ENCODE measurements around the gene MTO1. TPM values are rescaled to one million over a fixed set of nuclear protein-coding genes. Genes with fewer than 3 reads are reported as not detected.
"Not testable (repeated sequence)": the region's sequence is repeated elsewhere in the genome, so short reads cannot be mapped to it uniquely, and the experiment has no call there.

Gene MTO1
- total RNA-seq, 3 donors from 2014 or later, result 30.4 to 35.8 (median 35.1) TPM

DNA sequence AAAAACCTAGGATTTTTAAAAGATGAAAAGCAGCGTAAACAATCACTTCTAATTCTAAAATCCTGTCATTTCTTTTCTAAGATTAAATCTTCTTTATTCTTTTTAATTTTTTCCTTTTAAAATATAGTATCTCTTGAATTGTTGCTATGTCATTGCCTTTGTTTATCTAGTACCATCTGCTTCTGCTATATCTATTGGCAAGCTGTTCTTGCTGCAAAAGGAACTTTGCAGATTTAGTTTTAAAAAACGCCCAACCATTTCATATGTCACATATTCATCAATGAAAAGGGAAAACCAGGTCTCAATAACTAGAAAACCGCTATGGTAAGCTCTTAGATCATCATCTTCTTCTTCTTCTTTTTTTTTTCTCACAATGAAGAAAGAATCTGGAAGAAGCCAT is 70.8 kb downstream of the MTO1 start:
- Mint-ChIP-seq H3K36me3 (ENCODE audit: insufficient read depth) (no peaks in the 10 kb centered on the region), H3K9me3 (no peaks in the 10 kb centered on the region), H3K4me3 (no peak overlapping the region), H3K4me1 (ENCODE audit: low read depth) (no peaks in the 10 kb centered on the region), H3K27me3 (ENCODE audit: low read depth) (no peaks in the 10 kb centered on the region)
- ATAC-seq (no peak), DNase-seq (no peak)

DNA sequence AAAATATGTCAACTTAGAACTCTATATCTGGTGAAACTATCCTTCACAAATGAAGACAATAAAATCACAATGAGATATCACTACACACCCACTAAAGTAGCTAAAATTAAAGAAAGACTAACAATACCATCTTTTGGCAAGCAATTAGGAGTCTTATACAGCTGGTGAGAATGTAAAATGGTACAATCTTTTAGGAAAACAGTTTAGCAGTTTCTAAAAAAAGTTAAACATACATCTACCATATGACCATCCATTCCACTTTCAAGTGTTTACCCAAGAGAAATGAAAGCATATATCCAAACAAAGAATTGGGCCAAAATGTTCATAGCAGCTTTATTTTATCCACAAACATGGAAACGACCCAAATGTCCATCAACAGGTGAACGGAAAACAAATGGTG is 73.1 kb downstream of the MTO1 start:
- no peak for DNase-seq
- Mint-ChIP-seq H3K27me3 (ENCODE audit: low read depth) (no peaks in the 10 kb centered on the region), H3K4me1 (ENCODE audit: low read depth) (no peaks in the 10 kb centered on the region), H3K9me3 (no peaks in the 10 kb centered on the region), H3K36me3 (ENCODE audit: insufficient read depth) (no peaks in the 10 kb centered on the region), H3K4me3 (no peak overlapping the region)
- no peak for ATAC-seq

DNA sequence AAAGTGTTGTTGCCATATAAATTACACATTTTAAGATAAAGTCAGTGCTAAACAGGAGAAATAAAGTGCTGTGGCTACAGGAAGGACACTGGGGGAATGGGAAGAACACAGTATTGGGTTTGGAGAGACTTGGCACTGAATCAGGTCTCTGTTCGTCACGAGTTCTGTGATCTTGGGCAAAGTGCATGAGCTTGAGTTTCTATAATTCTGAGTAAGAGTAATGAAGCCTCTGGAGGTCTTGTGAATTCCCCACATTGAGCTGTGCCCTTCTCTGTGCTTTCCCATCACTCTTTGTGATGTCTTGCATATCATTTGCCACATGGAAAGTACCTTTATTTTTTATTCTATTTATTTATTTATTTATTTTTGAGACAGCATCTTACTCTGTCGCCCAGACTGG is 76.1 kb downstream of the MTO1 start:
- Mint-ChIP-seq H3K27me3 (ENCODE audit: low read depth) (no peaks in the 10 kb centered on the region), H3K4me1 (ENCODE audit: low read depth) (no peaks in the 10 kb centered on the region), H3K36me3 (ENCODE audit: insufficient read depth) (no peaks in the 10 kb centered on the region), H3K4me3 (no peak overlapping the region), H3K9me3 (no peaks in the 10 kb centered on the region)
- ATAC-seq (no peak), DNase-seq (no peak)

DNA sequence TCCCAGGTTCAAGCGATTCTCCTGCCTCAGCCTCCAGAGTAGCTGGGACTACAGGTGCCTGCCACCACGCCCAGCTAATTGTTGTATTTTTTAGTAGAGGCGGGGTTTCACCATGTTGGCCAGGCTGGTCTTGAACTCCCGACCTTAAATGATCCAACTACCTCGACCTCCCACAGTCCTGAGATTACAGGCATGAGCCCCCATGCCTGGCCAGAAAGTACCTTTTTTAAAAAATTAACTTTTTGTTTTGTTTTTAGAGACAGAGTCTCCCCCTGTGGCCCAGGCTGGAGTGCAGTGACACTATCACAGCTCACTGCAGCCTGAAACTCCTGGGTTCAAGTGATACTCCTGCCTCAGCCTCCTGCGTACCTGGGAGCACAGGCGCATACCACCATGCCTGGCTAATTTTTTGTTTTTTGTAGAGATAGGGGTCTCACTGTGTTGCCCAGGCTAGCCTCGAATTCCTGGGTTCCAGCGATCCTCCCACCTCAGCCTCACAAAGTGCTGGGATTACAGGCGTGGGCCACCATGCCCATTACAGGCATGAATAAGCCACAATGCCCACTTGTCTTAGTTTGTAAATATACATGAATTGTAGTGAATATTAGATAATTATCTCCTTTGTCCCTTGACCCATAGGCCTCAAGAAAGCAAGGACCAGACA is 76.7 kb downstream of the MTO1 start:
- Mint-ChIP-seq H3K27me3 (ENCODE audit: low read depth) (no peaks in the 10 kb centered on the region), H3K4me3 (no peak overlapping the region), H3K9me3 (no peaks in the 10 kb centered on the region), H3K36me3 (ENCODE audit: insufficient read depth) (no peaks in the 10 kb centered on the region), H3K4me1 (ENCODE audit: low read depth) (no peaks in the 10 kb centered on the region)
- no peak for ATAC-seq
- no peak for DNase-seq

DNA sequence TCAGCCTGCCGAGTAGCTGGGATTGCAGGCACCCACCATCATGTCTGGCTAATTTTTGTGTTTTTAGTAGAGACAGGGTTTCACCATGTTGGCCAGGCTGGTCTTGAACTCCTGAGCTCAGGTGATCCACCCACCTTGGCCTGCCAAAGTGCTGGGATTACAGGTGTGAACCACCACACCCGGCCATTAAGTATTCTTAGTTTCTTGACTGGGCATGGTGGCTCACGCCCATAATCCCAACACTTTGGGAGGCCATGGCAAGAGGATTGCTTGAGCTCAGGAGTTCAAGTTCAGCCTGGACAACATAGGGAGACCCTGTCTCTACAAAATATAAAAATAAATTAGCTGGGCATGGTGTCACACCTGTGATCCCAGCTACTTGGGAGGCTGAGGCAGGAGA is 80.9 kb downstream of the MTO1 start:
- H3K4me1 Mint-ChIP-seq (ENCODE audit: low read depth); H3K4me3 Mint-ChIP-seq; ATAC-seq; H3K9me3 Mint-ChIP-seq; DNase-seq; H3K36me3 Mint-ChIP-seq (ENCODE audit: insufficient read depth); H3K27me3 Mint-ChIP-seq (ENCODE audit: low read depth): not testable (repeated sequence)

DNA sequence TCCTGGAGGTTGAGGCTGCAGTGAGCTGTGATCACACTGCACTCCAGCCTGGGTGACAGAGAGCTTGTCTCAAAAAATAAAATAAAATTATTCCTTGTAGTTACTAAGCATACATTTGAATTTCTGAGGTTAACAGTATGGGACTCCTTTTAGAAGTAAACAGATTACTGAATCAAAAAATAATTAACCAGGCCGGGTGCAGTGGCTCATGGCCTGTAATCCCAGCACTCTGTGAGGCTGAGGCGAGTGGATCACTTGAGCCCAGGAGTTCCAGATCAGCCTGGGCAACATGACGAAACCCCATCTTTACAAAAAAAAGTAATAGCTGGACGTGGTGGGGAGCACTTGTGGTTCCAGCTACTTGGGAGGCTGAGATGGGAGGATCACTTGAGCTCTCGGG is 81.4 kb downstream of the MTO1 start:
- no peaks in the 10 kb centered on the region for H3K4me1 Mint-ChIP-seq (ENCODE audit: low read depth)
- no peaks in the 10 kb centered on the region for H3K9me3 Mint-ChIP-seq

DNA sequence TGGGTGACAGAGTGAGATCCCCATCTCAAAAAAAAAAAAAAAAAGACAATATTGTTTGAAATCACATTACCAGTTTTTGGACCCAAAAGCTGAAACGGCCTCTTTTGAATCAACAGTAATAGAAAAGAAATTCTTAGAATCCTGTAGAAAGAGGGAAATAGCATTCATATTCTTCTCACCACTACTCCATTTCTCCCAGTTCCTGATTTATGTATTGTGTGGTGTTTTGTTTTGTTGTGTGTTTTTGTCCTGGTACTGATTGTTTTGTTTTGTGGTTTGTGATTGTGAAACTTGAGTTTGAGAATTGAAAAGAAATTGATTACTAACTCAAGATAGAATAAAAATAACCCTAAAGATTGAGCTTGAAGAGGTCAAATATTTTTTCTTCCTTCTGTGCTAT is 85.5 kb downstream of the MTO1 start:
- H3K9me3 Mint-ChIP-seq, result no peaks in the 10 kb centered on the region
- ATAC-seq, result no peak
- no peaks in the 10 kb centered on the region for H3K27me3 Mint-ChIP-seq (ENCODE audit: low read depth)
- H3K4me3 Mint-ChIP-seq, result no peak overlapping the region
- DNase-seq, result no peak
- H3K4me1 Mint-ChIP-seq (ENCODE audit: low read depth), result no peaks in the 10 kb centered on the region
- H3K36me3 Mint-ChIP-seq (ENCODE audit: insufficient read depth), result no peaks in the 10 kb centered on the region

More for the DNA sequence above, 81.4 kb downstream of the MTO1 start:
- DNase-seq (no peak), ATAC-seq (no peak)
- Mint-ChIP-seq H3K36me3 (ENCODE audit: insufficient read depth) (no peaks in the 10 kb centered on the region), H3K27me3 (ENCODE audit: low read depth) (no peaks in the 10 kb centered on the region), H3K4me3 (no peak overlapping the region)

DNA sequence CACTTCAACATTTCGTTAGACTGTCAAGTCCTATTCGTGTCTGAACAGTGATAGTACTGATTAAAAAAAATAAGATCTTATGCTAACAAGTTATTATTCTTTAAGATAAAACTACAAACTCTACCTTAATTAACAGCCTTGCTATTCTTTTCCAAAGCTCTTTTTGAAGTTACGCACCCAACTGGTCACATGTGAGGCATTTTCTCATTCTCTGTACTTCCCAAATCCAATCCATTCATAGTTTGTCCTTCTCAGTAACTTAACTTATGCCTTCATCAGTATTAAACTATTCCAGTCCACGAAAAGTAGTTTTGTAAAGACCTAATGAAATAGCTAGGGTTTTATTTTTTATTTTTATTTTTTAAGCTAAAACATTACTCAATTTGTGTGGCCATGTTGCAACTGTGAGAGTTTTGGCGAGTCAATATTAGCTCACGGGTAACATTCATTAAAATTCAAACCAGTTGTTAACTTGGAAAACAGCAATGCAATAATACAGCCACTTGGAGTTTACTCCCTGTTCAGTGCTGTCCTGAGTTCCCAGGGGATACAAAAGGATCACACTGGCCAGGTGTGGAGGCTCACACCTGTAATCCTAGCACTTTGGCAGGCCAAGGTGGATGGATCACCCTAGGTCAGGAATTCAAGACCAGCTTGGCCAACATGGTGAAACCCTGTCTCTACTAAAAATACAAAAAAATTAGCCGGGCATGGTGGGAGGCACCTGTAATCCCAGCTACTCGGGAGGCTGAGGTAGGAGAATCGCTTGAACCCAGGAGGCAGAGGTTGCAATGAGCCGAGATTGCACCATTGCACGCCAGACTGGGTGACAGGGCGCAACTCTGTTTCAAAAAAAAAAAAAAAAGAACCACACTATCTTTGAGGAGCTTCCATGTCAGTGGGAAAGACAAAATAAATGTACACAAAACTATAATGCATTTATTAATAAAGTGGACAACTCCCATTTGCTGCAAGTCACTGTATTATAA is 87.2 kb downstream of the MTO1 start:
- Mint-ChIP-seq H3K4me1 (ENCODE audit: low read depth) (no peaks in the 10 kb centered on the region), H3K27me3 (ENCODE audit: low read depth) (no peaks in the 10 kb centered on the region), H3K4me3 (no peak overlapping the region), H3K9me3 (no peaks in the 10 kb centered on the region), H3K36me3 (ENCODE audit: insufficient read depth) (no peaks in the 10 kb centered on the region)
- DNase-seq, result no peak
- no peak for ATAC-seq

DNA sequence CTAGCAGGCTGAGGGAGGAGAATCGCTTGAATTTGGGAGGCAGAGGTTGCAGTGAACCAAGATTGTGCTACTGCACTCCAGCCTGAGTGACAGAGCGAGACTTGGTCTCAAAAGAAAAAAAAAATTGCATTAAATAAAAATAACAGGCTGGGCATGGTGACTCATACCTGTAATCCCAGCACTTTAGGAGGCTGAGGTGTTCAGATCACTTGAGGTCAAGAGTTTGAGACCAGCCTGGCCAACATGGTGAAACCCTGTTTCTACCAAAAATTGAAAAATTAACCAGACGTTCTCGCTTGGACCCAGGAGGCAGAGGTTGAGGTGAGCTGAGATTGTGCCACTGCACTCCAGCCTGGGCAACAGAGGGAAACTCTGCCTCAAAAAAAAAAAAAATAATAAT is 89.6 kb downstream of the MTO1 start:
- DNase-seq; H3K9me3 Mint-ChIP-seq; H3K27me3 Mint-ChIP-seq (ENCODE audit: low read depth); H3K36me3 Mint-ChIP-seq (ENCODE audit: insufficient read depth); ATAC-seq; H3K4me1 Mint-ChIP-seq (ENCODE audit: low read depth); H3K4me3 Mint-ChIP-seq: not testable (repeated sequence)

DNA sequence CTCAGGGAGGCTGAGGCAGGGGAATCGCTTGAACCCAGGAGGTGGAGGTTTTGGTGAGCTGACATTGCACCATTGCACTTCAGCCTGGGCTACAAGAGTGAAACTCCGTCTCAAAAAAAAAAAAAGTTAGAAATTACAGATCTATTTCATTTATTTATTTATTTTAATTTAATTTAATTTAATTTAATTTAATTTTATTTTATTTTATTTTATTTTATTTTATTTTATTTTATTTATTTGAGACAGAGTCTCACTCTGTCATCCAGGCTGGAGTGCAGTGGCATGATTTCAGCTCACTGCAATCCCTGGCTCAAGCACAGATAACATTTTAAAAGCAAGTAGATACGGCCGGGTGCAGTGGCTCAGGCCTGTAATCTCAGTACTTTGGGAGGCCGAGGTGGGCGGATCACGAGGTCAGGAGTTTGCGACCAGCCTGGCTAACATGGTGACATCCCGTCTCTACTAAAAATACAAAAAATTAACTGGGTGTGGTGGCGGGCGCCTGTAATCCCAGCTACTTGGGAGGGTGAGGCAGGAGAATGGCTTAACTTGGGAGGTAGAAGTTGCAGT is 93.9 kb downstream of the MTO1 start:
- not testable (repeated sequence) for H3K36me3 Mint-ChIP-seq (ENCODE audit: insufficient read depth); H3K4me1 Mint-ChIP-seq (ENCODE audit: low read depth); DNase-seq; H3K9me3 Mint-ChIP-seq; H3K27me3 Mint-ChIP-seq (ENCODE audit: low read depth); ATAC-seq; H3K4me3 Mint-ChIP-seq

DNA sequence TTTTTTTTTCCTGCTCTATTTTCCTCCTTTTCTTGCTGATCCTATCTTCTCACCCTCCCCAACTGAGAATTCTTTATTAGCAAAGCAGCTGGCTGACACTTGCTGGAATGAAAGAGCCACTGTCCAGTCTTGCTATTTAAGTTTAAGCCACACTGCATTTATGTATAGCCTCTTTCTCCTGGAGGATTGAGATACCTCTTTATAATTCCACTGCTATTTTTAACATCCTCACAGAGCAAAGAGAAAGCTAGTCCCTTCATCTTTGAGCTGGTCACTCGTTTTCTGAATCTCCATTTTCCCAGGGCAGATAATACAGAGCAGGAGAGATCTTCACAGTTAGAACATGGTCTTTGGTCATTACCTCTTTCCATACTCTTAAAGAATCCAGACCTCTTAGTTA is 95.3 kb downstream of the MTO1 start:
- Mint-ChIP-seq H3K36me3 (ENCODE audit: insufficient read depth) (no peaks in the 10 kb centered on the region), H3K9me3 (no peaks in the 10 kb centered on the region), H3K27me3 (ENCODE audit: low read depth) (no peaks in the 10 kb centered on the region), H3K4me1 (ENCODE audit: low read depth) (peaks cover 6% of the 10 kb centered on the region), H3K4me3 (no peak overlapping the region)
- ATAC-seq (no peak), DNase-seq (no peak)

Other genes starting within 250 kb of the MTO1 start
- not detected for gene KHDC1L, start 236.2 kb upstream of the MTO1 start, total RNA-seq
- 1 to 10 TPM; 1.2 to 1.6 (median 1.4) TPM for gene KHDC1, start 198.5 kb upstream of the MTO1 start, total RNA-seq
- not detected for gene DPPA5, start 107.5 kb upstream of the MTO1 start, total RNA-seq
- not detected for gene KHDC3L, start 99.1 kb upstream of the MTO1 start, total RNA-seq
- gene OOEP, start 91.8 kb upstream of the MTO1 start, total RNA-seq, result under 1 TPM in 1 of 3 donors, not detected in 2; 0.38 TPM
- gene DDX43, start 66.9 kb upstream of the MTO1 start, total RNA-seq, result under 1 TPM in 2 of 3 donors, not detected in 1; 0.25 to 0.27 TPM
- gene CGAS, start 9.4 kb upstream of the MTO1 start, total RNA-seq, result 10 to 100 TPM; 27.4 to 36.2 (median 29.6) TPM
- gene EEF1A1, start 59.3 kb downstream of the MTO1 start, total RNA-seq, result over 10,000 TPM; 10,240 to 10,910 (median 10,363) TPM
- 1 to 10 TPM; 2.8 to 3.5 (median 3.1) TPM for gene SLC17A5, start 192.3 kb downstream of the MTO1 start, total RNA-seq
- gene CD109, start 234.5 kb downstream of the MTO1 start, total RNA-seq, result 10 to 100 TPM; 10.1 to 20.7 (median 11.2) TPM